Breast epithelium (tissue), 4 donors: ENCODE data around the gene WDHD1. TPM values are rescaled to one million over a fixed set of nuclear protein-coding genes. Genes with fewer than 3 reads are reported as not detected.
A peak's percentile ranks its signal among the peaks of the same experiment; 100 is the strongest.

Source experiments
- DNase-seq, 2 donors: peaks; one replicate each; pipeline ENCODE4 v3.0.0-alpha.2; 2019; ENCODE audit warnings: low spot score in 2 of 2
- H3K27ac ChIP-seq, 2 donors: fragments of 200-600 bp; sonication (generic) in 1 of 2; one replicate each; pipeline ENCODE4 v1.5.1; 2016 to 2019; ENCODE audit warnings: mild to moderate bottlenecking in 1 of 2
- H3K27me3 ChIP-seq, 2 donors: fragments of 200-600 bp; sonication (generic) in 1 of 2; one replicate each; pipeline versions ENCODE4 v1.5.1 to v1.6.0; 2017 to 2019; ENCODE audit warnings: control low read depth in 1 of 2, mild to moderate bottlenecking in 1 of 2
- H3K36me3 ChIP-seq: fragments of 200-600 bp; one replicate; pipeline ENCODE4 v1.5.1; 2019
- H3K4me1 ChIP-seq, 2 donors: fragments of 200-600 bp; sonication (generic); one replicate each; pipeline ENCODE4 v1.5.1; 2016 to 2019; ENCODE audit warnings: control low read depth in 1 of 2
- H3K4me3 ChIP-seq, 3 donors: fragments of 200-600 bp; sonication (generic); 1 replicate in 2 of 3; 2 replicates in 1 of 3; pipeline ENCODE4 v1.5.1; 2016 to 2019; ENCODE audit warnings: mild to moderate bottlenecking in 3 of 3, moderate library complexity in 2 of 3
- H3K9me3 ChIP-seq, 2 donors: fragments of 200-600 bp; sonication (generic) in 1 of 2; one replicate each; pipeline ENCODE4 v1.5.1; 2016 to 2019; ENCODE audit warnings: control low read depth in 1 of 2
- CTCF ChIP-seq, 3 donors: fragments of 450-650 bp; IDR thresholded peaks; one replicate each; pipeline ENCODE4 v1.5.1; 2016 to 2017; ENCODE audit warnings: antibody characterized with exemption in 3 of 3, mild to moderate bottlenecking in 3 of 3, moderate library complexity in 3 of 3
- POLR2A ChIP-seq: fragments of 450-650 bp; IDR thresholded peaks from one replicate; pipeline ENCODE4 v1.6.1; 2016; ENCODE audit warnings: antibody characterized with exemption, mild to moderate bottlenecking, moderate library complexity
- POLR2AphosphoS5 ChIP-seq, 3 donors: sonication (generic); formaldehyde crosslinking; IDR thresholded peaks; one replicate each; pipeline ENCODE4 v1.6.1; 2017; ENCODE audit warnings: antibody characterized with exemption in 3 of 3
- intact Hi-C: fragments of 100-400 bp; cut with DNase I; formaldehyde crosslinking; loops from one replicate; pipeline ENCODE4 v1.15.1; 2023; ENCODE audit warnings: low total_unique reads
- total RNA-seq, 3 donors: library from RNA; depleted of rRNA; stranded (reverse); fragments of >200 nt; gene quantifications; one replicate each; pipeline ENCODE4 v1.1.0, GENCODE V29; 2016

Gene WDHD1
- total RNA-seq, 3 donors from 2014 or later = 1.8 to 3.5 (median 2.3) TPM

- Histone ChIP-seq H3K27me3 (no peaks in the 10 kb centered on the region), H3K4me1 (peaks cover 0 to 9% of the 10 kb centered on the region in 2 donors), H3K27ac (peak overlapping the region; percentile 99 to 100), H3K9me3 (no peaks in the 10 kb centered on the region), H3K36me3 (no peaks in the 10 kb centered on the region), H3K4me3 (peak overlapping the region in 2 of 3 donors; percentile 92 to 96)
- TF ChIP-seq CTCF (IDR thresholded peaks at IDR 0.05) = no peak
- no peak for TF ChIP-seq POLR2AphosphoS5 (IDR thresholded peaks at IDR 0.05)
- TF ChIP-seq POLR2A = no peak
- intact Hi-C loops = no loop called here
- no peak for DNase-seq
These were observed 26.1 kb upstream of the WDHD1 start for GRCh38 chr14:55053018-55053417.

- no peak for DNase-seq
- intact Hi-C loops = no loop called here
- Histone ChIP-seq H3K36me3 (no peaks in the 10 kb centered on the region), H3K27me3 (no peaks in the 10 kb centered on the region), H3K9me3 (no peaks in the 10 kb centered on the region), H3K27ac (peak overlapping the region; percentile 99 to 100), H3K4me3 (peak overlapping the region; percentile 92 to 96 (median 96)), H3K4me1 (peaks cover 0 to 9% of the 10 kb centered on the region in 2 donors)
- TF ChIP-seq POLR2A (no peak), POLR2AphosphoS5 (IDR thresholded peaks at IDR 0.05) (no peak), CTCF (IDR thresholded peaks at IDR 0.05) (no peak)
These were observed 25.5 kb upstream of the WDHD1 start for GRCh38 chr14:55052269-55052930.

- TF ChIP-seq POLR2AphosphoS5 (IDR thresholded peaks at IDR 0.05) (peak; percentile 98 to 99 (median 99)), POLR2A (peak; percentile 96), CTCF (IDR thresholded peaks at IDR 0.05) (peak; percentile 99 to 100 (median 99))
- Histone ChIP-seq H3K4me1 (peaks cover 0 to 9% of the 10 kb centered on the region in 2 donors), H3K9me3 (no peaks in the 10 kb centered on the region), H3K36me3 (no peaks in the 10 kb centered on the region), H3K27me3 (no peaks in the 10 kb centered on the region), H3K27ac (peak within 1 kb of the TSS; percentile 99 to 100), H3K4me3 (peak within 1 kb of the TSS; percentile 92 to 96 (median 96))
- DNase-seq = peak; percentile 88 to 94
- intact Hi-C loops = no loop called here
These were observed 24.7 kb upstream of the WDHD1 start, which contains the start of gene MAPK1IP1L for GRCh38 chr14:55051423-55052268. Gene MAPK1IP1L, plus strand, starts transcription at chr14:55051647. Its CDS starts 10,037 bp downstream, at chr14:55061684.

GRCh38 chr14:55051165-55051422 is 24.2 kb upstream of the WDHD1 start:
- intact Hi-C loops = no loop called here
- no peaks in the 10 kb centered on the region for H3K36me3 ChIP-seq
- H3K4me3 ChIP-seq = peak overlapping the region; percentile 92 to 96 (median 96)
- peak overlapping the region; percentile 99 to 100 for H3K27ac ChIP-seq
- peaks cover 0 to 9% of the 10 kb centered on the region in 2 donors for H3K4me1 ChIP-seq
- no peaks in the 10 kb centered on the region for H3K27me3 ChIP-seq
- H3K9me3 ChIP-seq = no peaks in the 10 kb centered on the region
- DNase-seq = no peak
- no peak for TF ChIP-seq CTCF (IDR thresholded peaks at IDR 0.05)
- TF ChIP-seq POLR2A = no peak
- no peak for TF ChIP-seq POLR2AphosphoS5 (IDR thresholded peaks at IDR 0.05)

GRCh38 chr14:55048900-55049436 is 22.1 kb upstream of the WDHD1 start:
- Histone ChIP-seq H3K27me3 (no peaks in the 10 kb centered on the region), H3K36me3 (no peaks in the 10 kb centered on the region), H3K4me3 (no peak overlapping the region), H3K4me1 (peaks cover 0 to 9% of the 10 kb centered on the region in 2 donors), H3K27ac (no peak overlapping the region), H3K9me3 (no peaks in the 10 kb centered on the region)
- intact Hi-C loops = no loop called here
- TF ChIP-seq CTCF (IDR thresholded peaks at IDR 0.05) = no peak
- no peak for TF ChIP-seq POLR2AphosphoS5 (IDR thresholded peaks at IDR 0.05)
- no peak for TF ChIP-seq POLR2A
- no peak for DNase-seq
